HG02885 (cell line): ENCODE measurements around the gene NEMP1.

ENCODE experiments used
- ATAC-seq: cut with Tn5 transposase; IDR thresholded peaks from one replicate; pipeline ENCODE4 v1.9.1; 2021; ENCODE audit warnings: mild to moderate bottlenecking; ENCODE audit not compliant: unreplicated experiment, poor library complexity

NEMP1 gene

DNA sequence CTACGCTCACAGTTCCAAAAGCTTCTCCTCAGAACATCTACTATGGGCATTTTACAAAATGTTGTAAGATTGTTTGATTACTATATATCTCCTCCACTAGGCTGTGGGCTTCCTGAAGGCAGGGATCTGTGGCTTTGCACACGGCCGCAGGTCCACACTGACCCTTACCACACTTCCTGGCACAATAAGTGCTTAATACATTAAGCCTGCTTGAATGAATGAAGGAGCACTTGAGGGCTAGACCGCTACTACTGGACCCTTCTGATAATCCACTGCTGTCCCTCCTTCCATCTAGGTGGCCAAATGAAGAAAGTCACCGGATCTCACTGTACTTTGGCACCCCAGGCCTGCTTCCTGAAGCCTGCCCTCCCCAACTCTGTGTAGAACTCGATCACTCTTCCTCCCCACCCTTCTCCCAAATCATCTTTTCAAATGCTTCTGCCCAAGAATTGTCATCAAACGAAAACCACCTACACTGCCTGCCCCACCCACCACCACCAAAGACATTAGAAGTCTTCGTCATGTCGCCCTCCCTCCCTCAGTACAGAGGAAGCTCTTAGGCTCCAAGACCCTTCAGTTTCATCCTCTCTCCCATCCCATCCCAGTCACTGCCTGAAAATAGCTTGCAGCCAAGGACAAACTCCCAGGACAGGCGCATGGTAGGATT is 71.6 kb downstream of the NEMP1 start:
- no peak for ATAC-seq

DNA sequence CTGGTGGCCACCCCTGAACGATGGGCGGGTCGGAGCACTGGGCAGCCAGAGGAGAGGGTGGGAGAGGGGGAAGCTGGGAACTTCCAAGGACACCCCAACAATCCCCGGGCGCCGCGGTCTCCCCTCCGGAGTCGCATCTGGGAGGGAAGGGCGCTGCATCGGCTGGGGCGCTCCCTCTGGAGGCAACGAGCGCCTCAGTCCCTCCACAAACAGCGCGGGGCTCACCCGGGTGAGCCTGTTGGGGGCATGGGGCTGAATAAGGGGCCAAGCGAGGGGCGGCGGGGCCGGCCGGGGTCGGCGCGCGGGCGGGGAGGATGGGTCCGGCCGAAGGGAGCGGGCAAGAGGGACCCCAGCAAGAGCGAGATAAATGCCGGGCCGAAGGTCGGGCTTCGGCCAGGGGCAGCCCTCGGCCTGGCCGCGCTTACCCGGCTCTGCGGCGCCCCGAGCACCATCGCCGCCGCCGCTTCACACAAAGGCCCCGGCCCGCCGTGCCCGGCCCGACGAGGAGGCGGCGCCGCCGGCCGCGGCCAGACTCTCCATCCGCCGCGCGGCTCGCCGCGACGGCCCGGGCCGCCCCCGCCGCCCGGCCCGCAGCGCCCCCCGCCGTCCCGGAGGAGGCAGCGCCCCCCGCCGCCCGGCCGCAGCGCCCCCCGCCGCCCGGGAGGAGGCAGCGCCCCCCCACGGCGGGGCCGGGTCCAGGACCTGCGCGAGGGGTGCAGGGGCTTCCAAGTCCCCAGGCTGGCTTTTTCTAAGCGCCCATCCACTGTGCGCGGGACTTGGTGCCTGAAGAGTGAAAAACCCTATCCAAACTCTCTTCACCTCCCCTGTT is 72.4 kb downstream of the NEMP1 start, which contains the start of gene ZBTB39:
Gene ZBTB39 (minus strand): TSS at position 567 of the 829 bp plus-strand sequence. CDS start 1,629 bp downstream, outside the sequence.
- peak; percentile 70 for ATAC-seq
